WTC11 (cell line): Measurements from ENCODE around the gene FGF14.

Source experiments
- FOXJ3 ChIP-seq: sonication (generic); formaldehyde crosslinking; IDR thresholded peaks from 2 replicates; pipeline ENCODE4 v1.9.0; 2021; ENCODE audit warnings: missing genetic modification reagents, mild to moderate bottlenecking, borderline replicate concordance
- NR3C1 ChIP-seq: sonication (generic); formaldehyde crosslinking; conservative IDR thresholded peaks from 2 replicates; pipeline ENCODE4 v1.8.1; 2023; ENCODE audit warnings: low read depth, mild to moderate bottlenecking, missing genetic modification reagents
- TF ChIP-seq, protein P1 (sequence below): fragments of 200-600 bp; IDR thresholded peaks from 2 replicates; pipeline ENCODE4 v1.8.0; 2022; ENCODE audit warnings: antibody characterized with exemption

DNA sequence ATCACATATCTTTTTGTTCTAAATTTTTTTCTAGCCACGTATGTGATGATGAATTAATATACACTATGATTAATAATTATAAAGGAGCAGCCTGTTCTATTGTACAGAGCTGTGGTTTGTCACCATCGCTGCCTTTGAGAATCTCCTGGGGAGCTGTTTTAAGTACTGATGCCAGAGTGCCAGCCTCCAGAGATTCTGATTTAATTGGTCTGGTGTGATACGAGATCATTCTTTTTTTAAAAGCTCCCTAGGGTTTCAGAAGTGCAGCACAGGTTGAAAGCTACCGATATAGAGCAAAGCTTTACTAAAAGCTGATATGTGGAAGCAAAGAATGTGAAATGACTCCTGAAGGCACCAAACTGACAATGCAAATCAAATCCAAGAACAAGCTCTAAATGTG is 634.7 kb downstream of the FGF14 start:
- TF ChIP-seq FOXJ3 (CRISPR knock-in tag) (no peak), NR3C1 (CRISPR knock-in tag) (no peak)
- TF ChIP-seq, protein P1, sequence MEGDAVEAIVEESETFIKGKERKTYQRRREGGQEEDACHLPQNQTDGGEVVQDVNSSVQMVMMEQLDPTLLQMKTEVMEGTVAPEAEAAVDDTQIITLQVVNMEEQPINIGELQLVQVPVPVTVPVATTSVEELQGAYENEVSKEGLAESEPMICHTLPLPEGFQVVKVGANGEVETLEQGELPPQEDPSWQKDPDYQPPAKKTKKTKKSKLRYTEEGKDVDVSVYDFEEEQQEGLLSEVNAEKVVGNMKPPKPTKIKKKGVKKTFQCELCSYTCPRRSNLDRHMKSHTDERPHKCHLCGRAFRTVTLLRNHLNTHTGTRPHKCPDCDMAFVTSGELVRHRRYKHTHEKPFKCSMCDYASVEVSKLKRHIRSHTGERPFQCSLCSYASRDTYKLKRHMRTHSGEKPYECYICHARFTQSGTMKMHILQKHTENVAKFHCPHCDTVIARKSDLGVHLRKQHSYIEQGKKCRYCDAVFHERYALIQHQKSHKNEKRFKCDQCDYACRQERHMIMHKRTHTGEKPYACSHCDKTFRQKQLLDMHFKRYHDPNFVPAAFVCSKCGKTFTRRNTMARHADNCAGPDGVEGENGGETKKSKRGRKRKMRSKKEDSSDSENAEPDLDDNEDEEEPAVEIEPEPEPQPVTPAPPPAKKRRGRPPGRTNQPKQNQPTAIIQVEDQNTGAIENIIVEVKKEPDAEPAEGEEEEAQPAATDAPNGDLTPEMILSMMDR = no peak
